Breast epithelium (tissue), 4 donors: ENCODE results near the gene DLG4. TPM values are rescaled to one million over a fixed set of nuclear protein-coding genes. Genes with fewer than 3 reads are reported as not detected.
A peak's percentile ranks its signal among the peaks of the same experiment; 100 is the strongest.

Experiments used
- DNase-seq, 2 donors: peaks; one replicate each; pipeline ENCODE4 v3.0.0-alpha.2; 2019; ENCODE audit warnings: low spot score in 2 of 2
- H3K27ac ChIP-seq, 2 donors: fragments of 200-600 bp; sonication (generic) in 1 of 2; one replicate each; pipeline ENCODE4 v1.5.1; 2016 to 2019; ENCODE audit warnings: mild to moderate bottlenecking in 1 of 2
- H3K27me3 ChIP-seq, 2 donors: fragments of 200-600 bp; sonication (generic) in 1 of 2; one replicate each; pipeline versions ENCODE4 v1.5.1 to v1.6.0; 2017 to 2019; ENCODE audit warnings: control low read depth in 1 of 2, mild to moderate bottlenecking in 1 of 2
- H3K36me3 ChIP-seq: fragments of 200-600 bp; one replicate; pipeline ENCODE4 v1.5.1; 2019
- H3K4me1 ChIP-seq, 2 donors: fragments of 200-600 bp; sonication (generic); one replicate each; pipeline ENCODE4 v1.5.1; 2016 to 2019; ENCODE audit warnings: control low read depth in 1 of 2
- H3K4me3 ChIP-seq, 3 donors: fragments of 200-600 bp; sonication (generic); 1 replicate in 2 of 3; 2 replicates in 1 of 3; pipeline ENCODE4 v1.5.1; 2016 to 2019; ENCODE audit warnings: mild to moderate bottlenecking in 3 of 3, moderate library complexity in 2 of 3
- H3K9me3 ChIP-seq, 2 donors: fragments of 200-600 bp; sonication (generic) in 1 of 2; one replicate each; pipeline ENCODE4 v1.5.1; 2016 to 2019; ENCODE audit warnings: control low read depth in 1 of 2
- POLR2A ChIP-seq: fragments of 450-650 bp; IDR thresholded peaks from one replicate; pipeline ENCODE4 v1.6.1; 2016; ENCODE audit warnings: antibody characterized with exemption, mild to moderate bottlenecking, moderate library complexity
- POLR2AphosphoS5 ChIP-seq, 3 donors: sonication (generic); formaldehyde crosslinking; IDR thresholded peaks; one replicate each; pipeline ENCODE4 v1.6.1; 2017; ENCODE audit warnings: antibody characterized with exemption in 3 of 3
- intact Hi-C: fragments of 100-400 bp; cut with DNase I; formaldehyde crosslinking; loops from one replicate; pipeline ENCODE4 v1.15.1; 2023; ENCODE audit warnings: low total_unique reads
- total RNA-seq, 3 donors: library from RNA; depleted of rRNA; stranded (reverse); fragments of >200 nt; gene quantifications; one replicate each; pipeline ENCODE4 v1.1.0, GENCODE V29; 2016
- TF ChIP-seq, protein P1 (sequence below), 3 donors: fragments of 450-650 bp; IDR thresholded peaks; one replicate each; pipeline ENCODE4 v1.5.1; 2016 to 2017; ENCODE audit warnings: antibody characterized with exemption in 3 of 3, mild to moderate bottlenecking in 3 of 3, moderate library complexity in 3 of 3

The DLG4 gene
- total RNA-seq, 3 donors from 2014 or later: 7.2 to 18.4 (median 11.1) TPM

DNA sequence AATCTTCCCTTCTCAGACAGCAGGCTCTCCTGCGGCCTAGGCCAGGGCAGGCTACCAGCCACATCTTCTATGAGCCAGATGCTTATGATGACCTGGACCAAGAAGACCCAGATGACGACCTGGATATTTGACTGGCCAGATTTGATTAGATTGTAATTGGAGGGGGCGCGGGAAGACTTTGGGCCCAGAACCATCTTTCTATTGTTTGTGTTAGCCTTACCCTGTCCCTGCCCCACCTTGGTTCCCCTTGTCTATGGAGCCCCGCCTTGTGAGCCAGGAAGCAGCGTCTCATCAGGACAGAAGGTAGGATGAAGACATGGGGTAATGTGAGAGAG lies 39.9 kb upstream of the DLG4 start:
- Histone ChIP-seq H3K36me3 (no peaks in the 10 kb centered on the region), H3K27ac (peak overlapping the region; percentile 75 to 96), H3K4me3 (no peak overlapping the region)

DNA sequence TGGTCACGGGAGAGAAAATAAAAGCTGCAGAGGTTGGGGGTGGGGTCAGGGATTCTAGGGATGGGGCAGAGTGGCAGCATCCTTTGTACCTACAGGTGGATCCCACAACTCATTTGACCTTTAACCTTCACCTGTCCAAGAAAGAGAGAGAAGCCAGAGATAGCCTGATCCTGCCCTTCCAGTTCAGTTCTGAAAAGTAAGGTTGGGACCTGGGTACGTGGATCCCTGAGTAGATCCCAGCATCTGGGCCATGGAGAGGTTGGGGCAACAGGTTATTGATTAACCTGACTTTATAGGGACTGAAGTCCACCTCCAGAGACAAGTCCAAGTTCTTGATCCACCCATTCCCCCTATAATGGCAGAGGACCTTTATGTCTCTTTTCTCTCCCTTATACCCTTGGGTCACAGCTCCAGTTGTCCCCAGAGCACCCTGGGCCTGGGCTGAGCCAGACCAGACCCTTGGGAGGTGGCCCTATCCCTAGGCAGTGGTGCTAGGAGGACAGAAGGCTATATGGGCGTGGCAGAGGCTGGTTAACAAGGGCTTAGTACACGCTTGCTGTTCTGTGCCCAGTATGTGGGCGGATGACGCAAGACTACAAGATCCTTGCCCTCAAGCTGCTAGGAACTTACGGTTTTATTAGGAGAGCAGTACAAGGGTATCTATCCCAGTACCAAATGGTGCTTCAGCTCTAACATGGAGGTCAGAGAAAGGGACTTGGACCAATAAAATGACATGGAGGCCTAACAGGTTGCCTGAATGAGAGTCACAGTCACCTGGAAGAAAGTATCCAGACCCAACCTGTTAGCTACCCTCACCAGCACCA lies 39.3 kb upstream of the DLG4 start:
- H3K4me3 ChIP-seq: no peak overlapping the region
- DNase-seq: peak in 1 of 2 donors; percentile 78
- intact Hi-C loops: no loop called here
- peaks cover 0 to 6% of the 10 kb centered on the region in 2 donors for H3K4me1 ChIP-seq
- peaks cover 5 to 12% of the 10 kb centered on the region in 2 donors for H3K27me3 ChIP-seq
- H3K36me3 ChIP-seq: no peaks in the 10 kb centered on the region
- TF ChIP-seq POLR2AphosphoS5 (IDR thresholded peaks at IDR 0.05) (peak in 1 of 3 donors; percentile 8), POLR2A (no peak)
- no peaks in the 10 kb centered on the region for H3K9me3 ChIP-seq
- peak overlapping the region; percentile 75 to 96 for H3K27ac ChIP-seq

More for the DNA sequence above, 39.9 kb upstream of the DLG4 start:
- TF ChIP-seq POLR2AphosphoS5 (IDR thresholded peaks at IDR 0.05) (no peak), POLR2A (no peak)
- TF ChIP-seq, protein P1, sequence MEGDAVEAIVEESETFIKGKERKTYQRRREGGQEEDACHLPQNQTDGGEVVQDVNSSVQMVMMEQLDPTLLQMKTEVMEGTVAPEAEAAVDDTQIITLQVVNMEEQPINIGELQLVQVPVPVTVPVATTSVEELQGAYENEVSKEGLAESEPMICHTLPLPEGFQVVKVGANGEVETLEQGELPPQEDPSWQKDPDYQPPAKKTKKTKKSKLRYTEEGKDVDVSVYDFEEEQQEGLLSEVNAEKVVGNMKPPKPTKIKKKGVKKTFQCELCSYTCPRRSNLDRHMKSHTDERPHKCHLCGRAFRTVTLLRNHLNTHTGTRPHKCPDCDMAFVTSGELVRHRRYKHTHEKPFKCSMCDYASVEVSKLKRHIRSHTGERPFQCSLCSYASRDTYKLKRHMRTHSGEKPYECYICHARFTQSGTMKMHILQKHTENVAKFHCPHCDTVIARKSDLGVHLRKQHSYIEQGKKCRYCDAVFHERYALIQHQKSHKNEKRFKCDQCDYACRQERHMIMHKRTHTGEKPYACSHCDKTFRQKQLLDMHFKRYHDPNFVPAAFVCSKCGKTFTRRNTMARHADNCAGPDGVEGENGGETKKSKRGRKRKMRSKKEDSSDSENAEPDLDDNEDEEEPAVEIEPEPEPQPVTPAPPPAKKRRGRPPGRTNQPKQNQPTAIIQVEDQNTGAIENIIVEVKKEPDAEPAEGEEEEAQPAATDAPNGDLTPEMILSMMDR (IDR thresholded peaks at IDR 0.05): no peak
- DNase-seq: no peak
- H3K27me3 ChIP-seq: peaks cover 5 to 12% of the 10 kb centered on the region in 2 donors
- H3K4me1 ChIP-seq: peaks cover 0 to 6% of the 10 kb centered on the region in 2 donors
- intact Hi-C loops: no loop called here
- H3K9me3 ChIP-seq: no peaks in the 10 kb centered on the region

DNA sequence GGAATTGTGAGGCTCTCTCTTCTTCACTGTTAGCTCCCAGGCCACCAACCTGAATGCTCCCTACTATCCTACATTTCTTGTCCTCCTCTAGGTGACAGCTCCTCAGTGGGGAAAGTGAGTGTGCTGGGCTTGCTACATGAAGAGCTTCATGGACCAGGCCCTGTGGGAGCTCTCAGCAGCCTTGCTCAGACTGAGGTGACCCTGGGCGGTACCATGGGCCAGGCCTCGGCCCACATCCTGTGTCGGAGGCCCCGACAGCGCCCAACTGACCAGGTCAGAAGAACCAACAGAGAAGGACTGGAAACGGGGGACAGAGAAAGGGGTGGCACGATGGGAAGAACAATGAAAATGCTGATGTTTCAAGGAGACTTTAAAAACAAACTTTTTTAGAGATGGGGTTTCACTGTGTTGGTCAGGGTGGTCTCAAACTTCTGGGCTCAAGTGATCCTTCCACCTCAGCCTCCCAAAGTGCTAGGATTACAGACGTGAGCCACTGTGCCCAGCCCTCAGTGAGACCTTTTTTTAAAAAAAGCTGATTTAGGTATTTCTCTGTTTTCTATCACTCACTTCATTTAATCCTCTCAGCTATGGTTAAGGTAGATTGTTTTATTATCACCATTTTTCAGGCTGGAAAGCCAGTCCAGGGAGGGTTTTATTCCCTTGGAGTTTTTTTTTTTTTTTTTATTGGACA lies 37.3 kb upstream of the DLG4 start:
- no peak for TF ChIP-seq POLR2AphosphoS5 (IDR thresholded peaks at IDR 0.05)
- TF ChIP-seq, protein P1 (IDR thresholded peaks at IDR 0.05): no peak
- TF ChIP-seq POLR2A: no peak
- H3K36me3 ChIP-seq: no peaks in the 10 kb centered on the region
- H3K27me3 ChIP-seq: peaks cover 0 to 3% of the 10 kb centered on the region in 2 donors
- peaks cover 6 to 9% of the 10 kb centered on the region in 2 donors for H3K4me1 ChIP-seq
- intact Hi-C loops: no loop called here
- no peaks in the 10 kb centered on the region for H3K9me3 ChIP-seq
- H3K27ac ChIP-seq: no peak overlapping the region
- no peak overlapping the region for H3K4me3 ChIP-seq
- DNase-seq: no peak

DNA sequence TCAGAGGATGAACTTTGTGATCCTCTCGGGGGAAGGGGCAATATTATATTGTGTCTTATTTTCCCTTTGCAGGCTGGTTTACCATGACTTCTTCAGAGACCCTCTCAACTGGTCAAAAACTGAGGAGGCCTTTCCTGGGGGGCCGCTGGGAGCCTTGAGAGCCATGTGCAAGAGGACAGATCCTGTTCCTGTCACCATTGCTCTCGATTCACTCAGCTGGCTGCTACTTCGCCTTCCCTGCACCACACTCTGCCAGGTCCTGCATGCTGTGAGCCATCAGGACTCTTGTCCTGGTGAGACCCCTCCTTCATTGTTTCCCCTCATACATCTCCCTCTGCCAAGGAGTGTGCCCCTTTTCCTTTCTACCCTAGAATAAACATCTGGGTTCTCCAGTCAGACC lies 34.9 kb upstream of the DLG4 start:
- Histone ChIP-seq H3K4me1 (peaks cover 0 to 20% of the 10 kb centered on the region in 2 donors), H3K4me3 (no peak overlapping the region), H3K9me3 (no peaks in the 10 kb centered on the region), H3K27me3 (no peaks in the 10 kb centered on the region), H3K36me3 (no peaks in the 10 kb centered on the region), H3K27ac (no peak overlapping the region)
- TF ChIP-seq, protein P1 (IDR thresholded peaks at IDR 0.05): no peak
- TF ChIP-seq POLR2A (no peak), POLR2AphosphoS5 (IDR thresholded peaks at IDR 0.05) (no peak)
- intact Hi-C loops: no loop called here
- no peak for DNase-seq

DNA sequence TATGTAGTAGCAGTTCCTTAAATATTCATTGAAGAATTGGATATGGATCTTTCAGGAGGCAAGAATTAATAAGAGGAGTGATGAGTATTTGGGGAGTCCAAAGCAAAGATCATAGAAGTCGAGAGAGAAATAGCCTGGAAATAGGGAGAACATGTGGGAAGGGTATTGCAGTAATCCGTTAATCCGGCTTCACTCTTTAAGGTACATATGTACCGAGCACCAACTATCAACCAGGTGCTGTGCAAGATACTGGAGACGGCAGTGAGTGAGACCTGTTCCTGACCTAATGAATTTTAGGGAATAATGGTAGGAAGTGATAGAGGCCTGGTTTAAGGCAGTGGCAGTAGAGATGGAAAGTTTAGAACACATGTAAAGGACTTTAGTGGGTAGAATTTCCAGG lies 33.4 kb upstream of the DLG4 start:
- DNase-seq: no peak
- H3K4me1 ChIP-seq: peaks cover 3 to 28% of the 10 kb centered on the region in 2 donors
- H3K36me3 ChIP-seq: no peaks in the 10 kb centered on the region
- H3K27me3 ChIP-seq: no peaks in the 10 kb centered on the region
- peak overlapping the region; percentile 100 for H3K27ac ChIP-seq
- TF ChIP-seq POLR2A (no peak), POLR2AphosphoS5 (IDR thresholded peaks at IDR 0.05) (no peak)
- TF ChIP-seq, protein P1 (IDR thresholded peaks at IDR 0.05): no peak
- intact Hi-C loops: no loop called here
- no peaks in the 10 kb centered on the region for H3K9me3 ChIP-seq
- H3K4me3 ChIP-seq: peak overlapping the region; percentile 84 to 93 (median 87)
